GM12878 (cell line): ENCODE data around the gene SLC6A17. TPM values are rescaled to one million over a fixed set of nuclear protein-coding genes. Genes with fewer than 3 reads are reported as not detected.

Source experiments
- ATAC-seq: fragments of 200-7000 bp; cut with Tn5 transposase; 3 replicates; pipeline ENCODE4 v1.9.1; 2020; ENCODE audit warnings: mild to moderate bottlenecking, moderate library complexity
- BruUV-seq: library from RNA; stranded (reverse); fragments of 400-500 nt; replicated peaks from 2 replicates; lab custom pipeline; 2021; lab: Mats Ljungman, UMichigan
- CTCF ChIA-PET: fragments of 300-600 bp; sonication (Branson Sonifier 250); formaldehyde crosslinking; extraction: SDS; loops from one replicate; lab custom pipeline; 2021; ENCODE audit warnings: inconsistent platforms; lab: Yijun Ruan, JAX
- POLR2A ChIA-PET: fragments of 350-600 bp; formaldehyde crosslinking; extraction: SDS; loops from one replicate; lab custom pipeline; 2021; ENCODE audit warnings: inconsistent platforms; lab: Charles Lee
- RAD21 ChIA-PET: fragments of 300-600 bp; sonication (Branson Sonifier 250); formaldehyde crosslinking; loops from one replicate; lab custom pipeline; 2023; ENCODE audit warnings: antibody characterized with exemption; ENCODE audit not compliant: unreplicated experiment; lab: Charles Lee
- SMC1A ChIA-PET: fragments of 300-600 bp; sonication (Branson Sonifier 250); formaldehyde crosslinking; loops from one replicate; lab custom pipeline; 2023; ENCODE audit not compliant: unreplicated experiment, uncharacterized antibody; lab: Charles Lee
- DNase-seq: peaks from one replicate; pipeline ENCODE4 v3.0.0-alpha.2; 2011; ENCODE audit warnings: low read depth, low spot score
- FAIRE-seq: peaks from 3 replicates; lab custom pipeline; 2011; peaks lifted over from hg19 to GRCh38; lab: Jason Lieb, UNC
- H2AFZ ChIP-seq: 2 replicates; pipeline ENCODE4 v1.6.0; 2011; ENCODE audit warnings: low read depth, low read length, control low read depth; ENCODE audit not compliant: control insufficient read depth
- H3K27ac ChIP-seq: 2 replicates; pipeline ENCODE4 v1.5.1; 2011; ENCODE audit warnings: control low read depth; ENCODE audit not compliant: control insufficient read depth, insufficient read depth
- H3K27me3 ChIP-seq, 2 experiments: replicated peaks in 1 of 2; 2 replicates each; pipeline versions ENCODE4 v1.6.0 to v1.6.1; 2011; ENCODE audit warnings: low read length in 1 of 2; ENCODE audit not compliant: control insufficient read depth in 2 of 2, insufficient read depth in 2 of 2
- H3K36me3 ChIP-seq, 2 experiments: 2 replicates each; pipeline ENCODE4 v1.5.1; 2011; ENCODE audit warnings: low read length in 1 of 2; ENCODE audit not compliant: control insufficient read depth in 2 of 2, insufficient read depth in 2 of 2
- H3K4me1 ChIP-seq: 2 replicates; pipeline ENCODE4 v1.6.1; 2011; ENCODE audit warnings: mild to moderate bottlenecking, low read length, moderate library complexity, mixed read lengths; ENCODE audit not compliant: control insufficient read depth, insufficient read depth
- H3K4me2 ChIP-seq: 2 replicates; pipeline ENCODE4 v1.6.0; 2011; ENCODE audit warnings: control low read depth; ENCODE audit not compliant: control insufficient read depth, insufficient read depth
- H3K4me3 ChIP-seq: fragments of 200-600 bp; sonication (generic); 2 replicates; pipeline ENCODE4 v1.5.1; 2016
- H3K79me2 ChIP-seq: 2 replicates; pipeline ENCODE4 v1.6.0; 2011; ENCODE audit warnings: low read length; ENCODE audit not compliant: control insufficient read depth, insufficient read depth
- H3K9ac ChIP-seq: 2 replicates; pipeline ENCODE4 v1.8.0; 2011; ENCODE audit warnings: low read length, control low read depth, mixed read lengths; ENCODE audit not compliant: control insufficient read depth, insufficient read depth
- H3K9me3 ChIP-seq: replicated peaks from 3 replicates; pipeline ENCODE4 v1.5.1; 2011; ENCODE audit warnings: mild to moderate bottlenecking, low read length; ENCODE audit not compliant: control insufficient read depth, insufficient read depth
- H4K20me1 ChIP-seq: 2 replicates; pipeline ENCODE4 v1.6.0; 2011; ENCODE audit not compliant: control insufficient read depth, insufficient read depth
- BACH1 ChIP-seq: fragments of 450-650 bp; IDR thresholded peaks from 2 replicates; pipeline ENCODE4 v1.6.1; 2017; ENCODE audit warnings: mild to moderate bottlenecking, borderline replicate concordance
- IRF4 ChIP-seq: IDR thresholded peaks from 2 replicates; pipeline ENCODE4 v1.6.1; 2011; ENCODE audit warnings: low read depth, low read length
- ZNF217 ChIP-seq: fragments of 450-650 bp; IDR thresholded peaks from 2 replicates; pipeline ENCODE4 v1.6.1; 2017; ENCODE audit warnings: antibody characterized with exemption, mild to moderate bottlenecking
- WGBS: methylation state at CpG from one replicate; pipeline ENCODE4 v1.1.6; 2016; ENCODE audit warnings: low lambda C conversion rate; ENCODE audit not compliant: insufficient replicate concordance, insufficient coverage; ENCODE audit errors: missing lambda C conversion rate; 5-methylcytosine and 5-hydroxymethylcytosine counted together
- in situ Hi-C: fragments of 300-500 bp; cut with MboI; formaldehyde crosslinking; loops from 9 replicates; pipeline ENCODE4 v1.14.3; 2018; ENCODE audit warnings: mixed read lengths
- intact Hi-C: fragments of 100-400 bp; cut with micrococcal nuclease; formaldehyde crosslinking; loops from one replicate; pipeline ENCODE4 v1.14.2; 2022; ENCODE audit not compliant: unreplicated experiment
- polyA plus RNA-seq, 11 experiments: library from polyadenylated mRNA; depleted of rRNA in 4 of 11; unstranded in 6 of 11; stranded (reverse) in 5 of 11; fragments of >200 nt; fragmentation: Nextera tagmentation in 4 of 11; fragmentation: Illumina TruSeq in 1 of 11; extraction: Ambion mirVana in 4 of 11; extraction: Trizol in 1 of 11; gene quantifications; 1 replicate in 1 of 11; 2 replicates in 10 of 11; pipeline versions ENCODE4 v1.2.1 to v1.2.3, GENCODE V29; 2011 to 2016; ENCODE audit warnings: inconsistent platforms in 2 of 11, missing spikeins in 2 of 11, low read depth in 1 of 11
- total RNA-seq, 4 experiments: library from RNA; depleted of rRNA in 3 of 4; stranded (reverse); fragments of >200 nt in 3 of 4; fragmentation: Illumina TruSeq in 1 of 4; extraction: Trizol in 1 of 4; gene quantifications; 2 replicates each; pipeline versions ENCODE4 v1.2.1 to v1.2.3, GENCODE V29; 2013 to 2021
- TF ChIP-seq, protein P1 (sequence below): fragments of 150-350 bp; IDR thresholded peaks from 2 replicates; pipeline ENCODE4 v1.6.1; 2016; ENCODE audit warnings: low read depth, low read length

Gene SLC6A17
- total and polyA plus RNA-seq, 10 of the 15 experiments (the other 5 are each of a cell fraction or from before 2014, with no cell fraction given), result not detected

DNA sequence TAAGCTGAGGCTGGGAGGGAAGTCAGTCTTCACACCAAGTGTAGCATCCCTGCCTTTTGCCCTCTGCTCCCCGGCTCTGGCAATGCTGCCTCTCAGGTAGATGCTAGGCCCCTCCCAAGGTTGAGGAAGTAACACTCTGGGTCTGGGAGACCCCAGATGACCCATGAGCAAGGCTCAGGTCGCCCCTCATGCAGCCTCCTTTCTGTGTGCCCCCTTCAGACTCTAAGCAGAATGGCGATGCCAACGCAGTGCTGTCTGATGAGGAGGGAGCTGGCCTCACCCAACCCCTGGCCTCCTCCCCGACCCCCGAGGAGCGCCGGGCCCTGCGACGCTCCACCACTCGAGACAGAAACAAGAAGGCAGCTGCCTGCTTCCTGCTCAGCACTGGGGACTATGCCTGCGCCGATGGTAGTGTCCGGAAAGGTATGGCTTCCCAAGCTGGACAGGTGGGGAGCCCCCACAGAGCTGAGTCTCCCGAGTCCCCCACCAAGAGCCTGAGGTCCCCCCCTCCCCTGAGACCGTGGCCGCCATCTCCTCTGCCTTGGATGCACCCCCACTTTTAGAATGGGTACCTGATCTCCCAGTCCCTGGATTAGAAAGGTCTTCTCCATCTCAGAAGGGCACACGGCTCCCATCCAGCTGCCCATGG lies 75.6 kb downstream of the SLC6A17 start:
- in situ Hi-C loops, result no loop called here
- 45% methylated on average over 15 of the region's 18 CpGs for WGBS
- ATAC-seq, result no peak
- H3K4me3 ChIP-seq, result no peak overlapping the region
- no TSS peak for BruUV-seq
- ChIA-PET POLR2A (no interaction called here), SMC1A (no interaction called here), RAD21 (no interaction called here), CTCF (interaction anchor here (1.7 kb wide), 1 partner anchor 10 kb away, joined by 6 read pairs; no protein-coding TSS in a partner anchor)
- H3K27ac ChIP-seq, result no peak overlapping the region
- no peaks in the 10 kb centered on the region for H4K20me1 ChIP-seq
- no peaks in the 10 kb centered on the region for H3K36me3 ChIP-seq
- H3K4me1 ChIP-seq, result no peaks in the 10 kb centered on the region
- H3K4me2 ChIP-seq, result no peak overlapping the region
- no peak overlapping the region for H2AFZ ChIP-seq
- no peak for DNase-seq
- no peaks in the 10 kb centered on the region for H3K79me2 ChIP-seq
- TF ChIP-seq IRF4 (no peak), BACH1 (no peak), ZNF217 (no peak)
- TF ChIP-seq, protein P1, sequence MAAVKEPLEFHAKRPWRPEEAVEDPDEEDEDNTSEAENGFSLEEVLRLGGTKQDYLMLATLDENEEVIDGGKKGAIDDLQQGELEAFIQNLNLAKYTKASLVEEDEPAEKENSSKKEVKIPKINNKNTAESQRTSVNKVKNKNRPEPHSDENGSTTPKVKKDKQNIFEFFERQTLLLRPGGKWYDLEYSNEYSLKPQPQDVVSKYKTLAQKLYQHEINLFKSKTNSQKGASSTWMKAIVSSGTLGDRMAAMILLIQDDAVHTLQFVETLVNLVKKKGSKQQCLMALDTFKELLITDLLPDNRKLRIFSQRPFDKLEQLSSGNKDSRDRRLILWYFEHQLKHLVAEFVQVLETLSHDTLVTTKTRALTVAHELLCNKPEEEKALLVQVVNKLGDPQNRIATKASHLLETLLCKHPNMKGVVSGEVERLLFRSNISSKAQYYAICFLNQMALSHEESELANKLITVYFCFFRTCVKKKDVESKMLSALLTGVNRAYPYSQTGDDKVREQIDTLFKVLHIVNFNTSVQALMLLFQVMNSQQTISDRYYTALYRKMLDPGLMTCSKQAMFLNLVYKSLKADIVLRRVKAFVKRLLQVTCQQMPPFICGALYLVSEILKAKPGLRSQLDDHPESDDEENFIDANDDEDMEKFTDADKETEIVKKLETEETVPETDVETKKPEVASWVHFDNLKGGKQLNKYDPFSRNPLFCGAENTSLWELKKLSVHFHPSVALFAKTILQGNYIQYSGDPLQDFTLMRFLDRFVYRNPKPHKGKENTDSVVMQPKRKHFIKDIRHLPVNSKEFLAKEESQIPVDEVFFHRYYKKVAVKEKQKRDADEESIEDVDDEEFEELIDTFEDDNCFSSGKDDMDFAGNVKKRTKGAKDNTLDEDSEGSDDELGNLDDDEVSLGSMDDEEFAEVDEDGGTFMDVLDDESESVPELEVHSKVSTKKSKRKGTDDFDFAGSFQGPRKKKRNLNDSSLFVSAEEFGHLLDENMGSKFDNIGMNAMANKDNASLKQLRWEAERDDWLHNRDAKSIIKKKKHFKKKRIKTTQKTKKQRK, result no peak
- intact Hi-C loops, result no loop called here
- no peak for FAIRE-seq
- H3K9ac ChIP-seq, result no peak overlapping the region
- H3K9me3 ChIP-seq, result no peaks in the 10 kb centered on the region
- H3K27me3 ChIP-seq, result no peaks in the 10 kb centered on the region
